HG03139 (cell line): Measurements from ENCODE around the gene RPL22L1.
A peak's percentile ranks its signal among the peaks of the same experiment; 100 is the strongest.
"Not testable (repeated sequence)": the region's sequence is repeated elsewhere in the genome, so short reads cannot be mapped to it uniquely, and the experiment has no call there.

ENCODE experiments used
- ATAC-seq: cut with Tn5 transposase; IDR thresholded peaks from one replicate; pipeline ENCODE4 v1.9.1; 2021; ENCODE audit not compliant: unreplicated experiment

Gene RPL22L1

DNA sequence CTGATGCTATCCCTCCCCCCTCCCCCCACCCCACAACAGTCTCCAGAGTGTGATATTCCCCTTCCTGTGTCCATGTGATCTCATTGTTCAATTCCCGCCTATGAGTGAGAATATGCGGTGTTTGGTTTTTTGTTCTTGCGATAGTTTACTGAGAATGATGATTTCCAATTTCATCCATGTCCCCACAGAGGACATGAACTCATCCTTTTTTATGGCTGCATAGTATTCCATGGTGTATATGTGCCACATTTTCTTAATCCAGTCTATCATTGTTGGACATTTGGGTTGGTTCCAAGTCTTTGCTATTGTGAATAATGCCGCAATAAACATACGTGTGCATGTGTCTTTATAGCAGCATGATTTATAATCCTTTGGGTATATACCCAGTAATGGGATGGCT lies 8.7 kb upstream of the RPL22L1 start:
- ATAC-seq: not testable (repeated sequence)

GRCh38 chr3:170877311-170877710 lies 7.3 kb upstream of the RPL22L1 start:
- not testable (repeated sequence) for ATAC-seq

DNA sequence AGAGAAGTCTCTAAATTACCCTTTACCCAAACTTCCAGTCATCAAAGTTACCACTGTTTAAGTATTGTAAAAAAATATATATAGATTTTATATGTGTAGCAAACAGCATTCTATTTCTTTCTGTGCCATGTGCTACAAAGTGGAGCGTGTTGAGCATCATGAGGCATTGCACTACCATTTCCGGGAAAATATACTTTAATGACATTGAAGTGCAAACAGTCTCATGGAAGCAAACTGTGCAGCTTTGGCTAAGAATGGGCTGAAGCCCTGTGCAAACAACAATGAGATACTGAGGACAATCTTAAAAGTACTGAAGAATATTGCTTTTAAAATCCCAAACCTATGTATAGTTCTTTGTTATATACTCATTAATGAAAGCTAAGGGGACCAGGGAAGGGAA lies 6.5 kb upstream of the RPL22L1 start:
- ATAC-seq: no peak

DNA sequence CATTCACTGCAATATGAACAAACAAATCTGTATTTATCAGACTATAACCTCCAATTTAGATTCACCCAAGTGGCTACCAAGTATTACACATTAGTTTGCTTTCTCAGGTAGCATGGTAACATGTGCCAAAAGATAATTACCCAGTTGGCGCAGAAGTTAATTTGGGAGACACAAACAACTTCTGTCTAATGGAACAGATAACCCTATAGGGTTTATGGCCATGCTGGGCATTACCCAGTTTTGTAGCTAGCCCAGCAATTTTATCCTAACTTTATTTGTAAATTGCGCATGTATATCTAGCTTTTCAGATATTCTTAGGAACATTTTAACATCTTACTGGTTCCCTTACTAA lies 780 bp downstream of the RPL22L1 start:
- no peak for ATAC-seq

DNA sequence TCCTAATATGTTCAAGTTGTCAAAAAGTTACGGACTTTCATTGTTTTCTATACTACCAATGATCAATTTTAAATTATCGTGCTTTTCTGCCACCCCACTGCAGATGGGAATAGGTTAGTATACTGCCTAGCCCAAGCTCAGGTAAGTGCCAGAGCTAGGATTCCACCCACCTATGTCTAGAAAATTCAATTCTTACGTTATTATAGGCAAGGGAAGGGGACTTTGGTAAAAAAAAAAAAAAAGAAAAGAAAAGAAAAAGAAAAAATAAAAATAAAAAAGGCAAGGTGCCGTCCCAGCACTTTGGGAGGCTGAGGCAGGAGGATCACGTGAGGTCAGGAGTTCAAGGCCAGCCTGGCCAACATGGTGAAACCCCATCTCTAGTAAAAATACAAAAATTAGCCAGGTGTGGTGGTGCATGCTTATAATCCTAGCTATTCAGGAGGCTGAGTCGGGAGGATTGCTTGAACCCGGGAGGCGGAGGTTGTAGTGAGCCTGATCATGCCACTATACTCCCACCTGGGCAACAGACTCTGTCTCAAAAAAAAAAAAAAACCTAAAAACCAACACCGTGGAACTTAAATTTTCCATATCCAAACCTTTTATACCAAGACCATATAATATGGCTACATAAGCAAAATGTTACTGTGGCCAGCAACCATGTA lies 1.3 kb downstream of the RPL22L1 start:
- ATAC-seq: no peak

GRCh38 chr3:170867143-170867937 lies 2.7 kb downstream of the RPL22L1 start:
- peak; percentile 26 for ATAC-seq

GRCh38 chr3:170866499-170866898 lies 3.5 kb downstream of the RPL22L1 start:
- ATAC-seq: no peak

GRCh38 chr3:170865209-170866094 lies 4.5 kb downstream of the RPL22L1 start:
- ATAC-seq: no peak

DNA sequence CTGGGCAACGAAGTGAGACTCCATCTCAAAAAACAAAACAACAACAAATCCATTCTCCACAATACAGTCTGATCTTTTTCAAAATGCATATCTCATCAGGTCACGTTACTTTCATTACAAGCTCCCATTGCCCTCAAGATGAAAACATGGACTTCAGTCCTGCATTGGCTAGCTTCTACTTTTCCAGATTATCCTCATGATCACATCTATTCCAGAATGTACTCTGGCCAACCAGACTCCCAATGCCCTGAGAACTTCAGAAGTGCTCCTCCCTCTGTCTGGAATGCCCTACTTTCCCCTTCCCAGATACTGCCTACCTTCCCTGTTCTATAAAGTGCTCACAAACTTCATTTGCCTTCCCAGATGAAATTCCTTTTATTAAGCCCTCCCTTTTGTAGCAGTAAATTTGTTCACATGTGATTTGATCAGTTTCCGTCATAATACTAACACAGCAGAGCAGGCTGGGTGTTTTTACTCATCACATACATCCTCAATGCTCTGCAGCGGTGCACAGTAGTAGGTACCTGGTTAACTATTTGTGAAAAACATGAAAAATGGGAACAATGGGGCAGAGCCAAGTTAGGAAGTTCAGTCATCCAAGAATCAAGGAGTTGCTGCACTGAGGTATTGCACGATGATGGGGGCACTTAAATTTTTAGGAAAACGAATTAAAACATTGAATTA lies 5.3 kb downstream of the RPL22L1 start:
- no peak for ATAC-seq

DNA sequence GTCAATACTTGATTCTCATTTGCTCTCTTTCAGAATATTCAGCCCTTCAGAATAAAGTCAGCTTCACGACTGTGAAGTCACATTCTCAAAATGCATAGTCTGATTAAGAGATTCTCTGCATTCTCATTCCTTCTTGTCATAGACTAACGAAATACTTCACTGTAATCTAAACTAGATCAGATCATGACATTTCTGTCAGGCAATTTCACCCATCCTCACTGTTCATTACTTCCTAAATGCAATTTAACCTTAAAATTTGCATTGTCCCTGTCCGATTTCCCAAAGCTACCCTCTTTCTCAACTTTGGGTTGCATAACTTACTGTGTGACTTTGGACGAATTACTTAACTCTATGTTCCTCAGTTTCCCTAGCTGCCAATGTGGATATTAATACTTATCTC lies 6.2 kb downstream of the RPL22L1 start:
- ATAC-seq: no peak

DNA sequence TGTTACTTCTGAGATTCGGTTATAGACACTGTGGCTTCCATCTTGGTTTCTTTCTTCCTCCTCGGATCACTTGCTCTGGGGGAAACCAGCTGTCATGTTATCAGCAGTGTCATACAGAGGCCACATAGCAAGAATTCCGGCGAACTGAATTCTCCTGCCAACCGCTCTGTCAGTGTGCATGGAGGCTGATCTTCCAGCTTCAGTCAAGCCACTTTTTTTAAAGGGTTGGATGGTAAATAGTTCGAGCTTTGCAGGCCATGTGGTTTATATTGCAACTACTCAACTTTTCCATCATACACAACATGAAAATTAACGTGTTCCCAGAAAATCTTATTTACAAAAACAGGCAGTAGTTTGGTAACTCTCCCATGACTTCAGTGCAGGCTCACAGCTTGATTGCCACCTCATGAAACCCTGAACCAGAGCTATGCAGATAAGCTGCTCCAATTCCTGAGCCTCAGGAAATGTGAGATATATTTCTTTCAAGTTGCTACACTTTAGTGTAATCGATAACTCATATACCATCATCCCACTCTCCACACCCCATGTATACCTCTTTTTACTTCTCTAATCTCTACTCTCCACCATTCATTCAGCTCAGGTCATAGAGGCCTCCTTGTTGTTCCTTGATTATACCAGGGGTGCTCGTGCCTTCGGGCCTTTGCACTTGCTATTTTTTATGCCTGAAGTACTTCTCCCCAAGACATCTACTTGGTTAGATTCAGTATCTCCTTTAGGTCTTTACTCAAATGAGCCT lies 7.2 kb downstream of the RPL22L1 start:
- ATAC-seq: no peak

GRCh38 chr3:170858599-170858998 lies 11.4 kb downstream of the RPL22L1 start:
- ATAC-seq: no peak

GRCh38 chr3:170852324-170852723 lies 17.7 kb downstream of the RPL22L1 start:
- ATAC-seq: no peak

DNA sequence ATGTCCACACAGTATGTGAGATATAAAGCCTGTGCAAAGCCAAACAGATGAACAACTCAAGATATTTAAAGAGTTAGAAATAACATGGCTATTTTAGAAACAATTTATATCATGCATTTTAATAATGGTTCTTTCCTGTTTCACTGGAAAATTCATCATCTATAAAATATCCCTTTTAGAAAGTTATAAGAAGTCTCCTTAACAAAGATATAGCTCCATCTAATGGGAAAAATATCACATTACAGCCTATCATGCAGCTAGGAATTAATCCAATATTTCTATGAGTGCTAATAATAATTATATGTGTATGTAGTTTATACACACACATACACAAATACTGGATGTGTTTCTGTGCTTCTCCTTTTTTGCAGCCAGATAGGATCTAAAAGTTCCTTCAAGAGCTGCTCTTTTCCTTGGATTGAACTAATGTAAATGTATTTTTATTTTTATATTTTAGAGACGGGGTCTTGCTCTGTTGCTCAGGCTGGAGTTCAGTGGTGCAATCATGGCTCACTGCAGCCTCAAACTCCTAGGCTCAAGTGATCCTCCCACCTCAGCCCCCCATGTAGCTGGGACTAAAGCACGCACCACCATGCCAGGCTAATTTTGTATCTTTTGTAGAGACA lies 21.6 kb downstream of the RPL22L1 start:
- no peak for ATAC-seq

DNA sequence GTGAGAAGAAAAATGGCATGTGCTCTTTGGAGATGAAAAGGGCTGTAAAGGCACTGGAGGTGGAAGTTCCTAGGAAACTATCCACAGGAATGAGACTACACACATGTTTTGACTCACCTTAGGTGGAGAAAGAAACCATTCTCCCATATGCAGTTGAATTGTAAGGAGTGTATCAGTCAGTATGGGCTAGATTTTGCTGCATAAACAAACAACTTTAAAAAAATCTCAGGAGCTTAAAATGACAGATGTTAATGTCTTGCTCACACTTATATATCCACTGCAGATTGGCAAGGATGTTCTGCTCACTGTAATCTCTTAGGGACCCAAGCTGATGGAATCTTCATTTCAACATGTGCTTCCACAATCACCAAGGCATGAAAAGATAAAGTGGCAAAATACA lies 25.6 kb downstream of the RPL22L1 start:
- ATAC-seq: no peak

DNA sequence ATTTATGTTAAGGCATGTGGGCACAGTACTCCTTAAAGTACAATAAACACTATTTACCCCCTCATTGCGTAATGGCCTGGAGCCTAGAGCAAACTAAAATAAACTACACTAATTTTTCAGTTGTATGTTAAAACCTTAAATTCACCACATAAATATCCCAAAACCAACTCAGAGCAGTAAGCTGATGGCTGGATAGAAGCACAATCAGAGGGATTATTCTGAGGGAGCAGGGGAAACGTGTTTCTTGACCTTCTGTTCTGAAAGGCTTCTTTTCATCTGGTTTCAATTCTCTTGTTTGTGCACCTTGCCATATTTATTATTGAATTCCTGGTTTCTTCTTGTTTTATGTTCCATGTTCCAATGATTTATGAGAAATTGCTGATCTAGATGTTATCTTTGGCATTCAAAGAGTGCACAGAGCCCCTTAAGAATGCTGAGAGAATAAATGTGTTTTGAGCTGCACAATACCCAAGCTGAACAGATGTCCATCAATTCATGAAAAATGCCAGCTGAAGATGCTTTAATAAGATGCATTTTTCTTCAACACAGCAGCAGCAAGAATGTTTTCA lies 29.6 kb downstream of the RPL22L1 start:
- no peak for ATAC-seq

DNA sequence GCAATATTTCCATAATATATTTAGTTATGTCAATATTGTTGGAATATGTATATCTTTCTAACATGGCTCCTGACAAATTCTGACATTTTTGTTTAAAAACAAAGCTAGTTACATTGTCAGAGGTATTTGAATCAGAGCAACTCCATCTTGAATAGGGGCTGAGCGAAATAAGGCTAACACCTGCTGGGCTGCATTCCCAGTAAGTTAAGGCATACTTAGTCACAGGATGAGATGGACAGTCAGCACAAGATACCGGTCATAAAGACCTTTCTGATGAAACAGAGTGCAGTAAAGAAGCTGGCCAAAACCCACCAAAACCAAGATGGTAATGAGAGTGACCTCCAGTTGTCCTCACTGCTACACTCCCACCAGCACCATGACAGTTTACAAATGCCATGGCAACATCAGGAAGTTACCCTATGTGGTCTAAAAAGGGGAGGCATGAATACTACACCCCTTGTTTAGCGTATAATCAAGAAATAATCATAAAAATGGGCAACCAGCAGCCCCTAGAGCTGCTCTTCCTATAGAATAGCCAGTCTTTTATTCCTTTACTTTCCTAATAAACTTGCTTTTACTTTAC lies 30.4 kb downstream of the RPL22L1 start:
- no peak for ATAC-seq

DNA sequence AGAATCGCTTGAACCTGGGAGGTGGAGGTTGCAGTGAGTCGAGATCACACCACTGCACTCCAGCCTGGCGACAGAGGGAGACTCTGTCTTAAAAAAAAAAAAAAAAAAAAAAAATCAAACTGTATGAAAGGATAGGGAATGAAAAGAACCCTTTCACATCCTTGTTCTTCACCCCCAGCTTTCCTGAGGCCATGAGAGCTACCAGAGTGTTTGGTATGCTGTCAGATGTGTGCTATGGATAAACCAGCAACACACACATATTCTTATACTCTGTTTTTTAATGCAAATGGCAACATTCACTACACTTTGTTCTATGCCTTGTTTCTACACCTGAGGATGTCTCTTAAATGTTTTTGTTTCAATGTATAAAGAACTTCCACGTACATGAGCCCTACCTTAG lies 33.5 kb downstream of the RPL22L1 start:
- ATAC-seq: no peak

DNA sequence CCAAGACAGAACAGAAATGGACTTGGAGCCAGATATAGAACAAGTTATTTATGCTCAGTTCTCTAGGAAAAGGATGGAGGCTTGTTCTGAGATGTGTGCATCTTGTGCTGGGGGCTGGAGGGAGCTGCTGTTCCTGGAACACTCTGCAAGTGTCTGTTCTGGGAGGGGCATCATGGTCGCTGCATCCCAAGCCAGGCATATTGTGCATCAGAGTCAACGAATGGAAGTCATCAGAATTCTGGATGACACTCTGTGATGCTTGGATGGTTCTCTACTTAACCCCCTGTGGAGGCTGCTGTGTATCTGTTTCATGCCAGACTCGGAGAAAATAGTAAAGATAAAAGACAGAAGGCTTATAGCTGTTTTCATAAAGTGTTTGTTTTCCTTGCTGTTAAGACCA lies 34.7 kb downstream of the RPL22L1 start:
- ATAC-seq: no peak
